SK-N-SH (cell line): ENCODE measurements around the gene MYL6B.

Experiments used
- CTCF ChIP-seq: fragments of 200-600 bp; sonication (generic); IDR thresholded peaks from 2 replicates; pipeline ENCODE4 v1.6.1; 2017; ENCODE audit warnings: antibody characterized with exemption, mild to moderate bottlenecking, moderate library complexity
- EP300 ChIP-seq, 2 experiments: IDR thresholded peaks; 2 replicates each; pipeline versions ENCODE4 v1.4.0 to v1.6.1; 2012; ENCODE audit warnings: borderline replicate concordance in 1 of 2, low read depth in 1 of 2, low read length in 1 of 2
- JUND ChIP-seq: IDR thresholded peaks from 2 replicates; pipeline ENCODE4 v1.4.0; 2012
- MAX ChIP-seq: IDR thresholded peaks from 2 replicates; pipeline ENCODE4 v1.4.0; 2012; ENCODE audit warnings: low read depth
- POLR2AphosphoS5 ChIP-seq: IDR thresholded peaks from 2 replicates; pipeline ENCODE4 v1.6.1; 2012; ENCODE audit warnings: low read depth, low read length
- RAD21 ChIP-seq: IDR thresholded peaks from 2 replicates; pipeline ENCODE4 v1.6.1; 2012; ENCODE audit warnings: mild to moderate bottlenecking, low read length
- SMC3 ChIP-seq: IDR thresholded peaks from 2 replicates; pipeline ENCODE4 v1.6.1; 2012; ENCODE audit warnings: low read depth, low read length, improper control_type of control experiment
- TAF1 ChIP-seq: IDR thresholded peaks from 2 replicates; pipeline ENCODE4 v1.6.1; 2012; ENCODE audit warnings: low read depth, mild to moderate bottlenecking, low read length, moderate library complexity, borderline replicate concordance
- YY1 ChIP-seq: IDR thresholded peaks from 2 replicates; pipeline ENCODE4 v1.4.0; 2012; ENCODE audit warnings: low read depth, mild to moderate bottlenecking

- TF ChIP-seq CTCF (no peak), RAD21 (no peak), SMC3 (no peak), TAF1 (no peak), YY1 (no peak), POLR2AphosphoS5 (no peak), EP300 (IDR thresholded peaks at IDR 0.05; ENCODE audit: borderline replicate concordance in 1 of 2, low read depth in 1 of 2, low read length in 1 of 2) (no peak), JUND (no peak), MAX (no peak)
Observed at GRCh38 chr12:56105609-56105902, 46.8 kb upstream of the MYL6B start.
